Subcutaneous adipose tissue (tissue), 4 donors: ENCODE measurements around the gene KLF11. TPM values are rescaled to one million over a fixed set of nuclear protein-coding genes. Genes with fewer than 3 reads are reported as not detected.

Source experiments
- total RNA-seq, 4 donors: library from RNA; depleted of rRNA; stranded (reverse); fragments of >200 nt; gene quantifications; one replicate each; pipeline ENCODE4 v1.1.0, GENCODE V29; 2016
- TF ChIP-seq, protein P1 (sequence below): fragments of 450-650 bp; IDR thresholded peaks from one replicate; pipeline ENCODE4 v1.5.1; 2016; ENCODE audit warnings: low read depth, mild to moderate bottlenecking, control low read depth, antibody characterized with exemption, moderate library complexity

Gene KLF11
- total RNA-seq, 4 donors from 2014 or later: 24.2 to 47.9 (median 30.6) TPM

DNA sequence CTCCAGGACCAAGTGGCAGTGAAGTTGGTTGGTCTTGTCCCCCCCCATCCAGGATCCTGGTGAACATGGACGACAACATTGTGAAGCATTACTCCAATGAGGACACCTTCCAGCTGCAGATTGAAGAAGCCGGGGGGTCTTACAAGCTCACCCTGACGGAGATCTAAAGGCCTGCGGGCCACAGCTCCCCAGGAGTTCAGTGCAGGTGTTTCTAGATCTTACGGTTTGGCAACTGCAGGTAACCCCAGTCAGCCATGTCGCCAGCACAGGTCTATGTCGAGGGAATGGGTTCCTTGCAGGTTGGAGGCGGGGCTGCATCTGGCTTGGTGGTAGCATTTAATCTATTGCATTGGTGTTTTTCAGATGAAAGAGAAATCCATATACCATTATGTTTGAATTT lies 42.8 kb upstream of the KLF11 start:
- TF ChIP-seq, protein P1, sequence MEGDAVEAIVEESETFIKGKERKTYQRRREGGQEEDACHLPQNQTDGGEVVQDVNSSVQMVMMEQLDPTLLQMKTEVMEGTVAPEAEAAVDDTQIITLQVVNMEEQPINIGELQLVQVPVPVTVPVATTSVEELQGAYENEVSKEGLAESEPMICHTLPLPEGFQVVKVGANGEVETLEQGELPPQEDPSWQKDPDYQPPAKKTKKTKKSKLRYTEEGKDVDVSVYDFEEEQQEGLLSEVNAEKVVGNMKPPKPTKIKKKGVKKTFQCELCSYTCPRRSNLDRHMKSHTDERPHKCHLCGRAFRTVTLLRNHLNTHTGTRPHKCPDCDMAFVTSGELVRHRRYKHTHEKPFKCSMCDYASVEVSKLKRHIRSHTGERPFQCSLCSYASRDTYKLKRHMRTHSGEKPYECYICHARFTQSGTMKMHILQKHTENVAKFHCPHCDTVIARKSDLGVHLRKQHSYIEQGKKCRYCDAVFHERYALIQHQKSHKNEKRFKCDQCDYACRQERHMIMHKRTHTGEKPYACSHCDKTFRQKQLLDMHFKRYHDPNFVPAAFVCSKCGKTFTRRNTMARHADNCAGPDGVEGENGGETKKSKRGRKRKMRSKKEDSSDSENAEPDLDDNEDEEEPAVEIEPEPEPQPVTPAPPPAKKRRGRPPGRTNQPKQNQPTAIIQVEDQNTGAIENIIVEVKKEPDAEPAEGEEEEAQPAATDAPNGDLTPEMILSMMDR: no peak

DNA sequence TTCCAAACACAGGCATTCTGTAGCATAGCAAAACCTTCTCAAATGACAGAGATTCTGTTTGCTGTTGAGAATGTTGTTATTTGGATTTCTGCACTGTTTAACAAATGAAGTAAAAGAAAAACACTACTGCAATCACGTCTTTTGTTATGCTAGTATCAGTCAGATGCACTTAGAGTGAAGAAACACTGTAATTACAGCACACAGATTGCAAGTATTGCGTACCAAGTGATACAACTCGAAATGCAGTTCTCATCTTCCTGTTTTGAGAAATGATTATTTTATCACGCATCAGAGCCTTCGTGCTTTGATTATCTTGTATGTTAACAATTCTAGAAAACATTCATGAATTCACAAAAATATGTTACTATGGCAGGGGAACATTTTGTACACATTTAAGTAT lies 41.8 kb upstream of the KLF11 start:
- TF ChIP-seq, protein P1: no peak

DNA sequence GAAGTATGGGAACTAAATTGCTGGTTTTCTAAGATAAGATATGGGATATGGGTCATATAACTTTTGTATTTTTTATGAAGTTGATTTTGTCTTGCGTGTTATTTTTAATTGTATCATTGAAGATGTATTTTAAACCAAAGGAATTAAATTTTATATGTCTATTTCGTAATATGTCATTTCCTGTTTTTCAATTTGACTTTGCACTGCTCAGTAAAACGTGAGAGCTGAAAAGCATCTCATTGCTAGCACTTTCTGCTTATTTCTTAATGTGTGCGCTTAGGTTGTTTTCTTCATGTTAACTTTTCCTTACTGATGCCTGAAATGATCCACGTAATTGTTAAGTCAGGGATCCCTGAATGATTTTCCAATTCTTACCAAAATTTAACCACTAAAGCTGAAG lies 41.2 kb upstream of the KLF11 start:
- TF ChIP-seq, protein P1: no peak

DNA sequence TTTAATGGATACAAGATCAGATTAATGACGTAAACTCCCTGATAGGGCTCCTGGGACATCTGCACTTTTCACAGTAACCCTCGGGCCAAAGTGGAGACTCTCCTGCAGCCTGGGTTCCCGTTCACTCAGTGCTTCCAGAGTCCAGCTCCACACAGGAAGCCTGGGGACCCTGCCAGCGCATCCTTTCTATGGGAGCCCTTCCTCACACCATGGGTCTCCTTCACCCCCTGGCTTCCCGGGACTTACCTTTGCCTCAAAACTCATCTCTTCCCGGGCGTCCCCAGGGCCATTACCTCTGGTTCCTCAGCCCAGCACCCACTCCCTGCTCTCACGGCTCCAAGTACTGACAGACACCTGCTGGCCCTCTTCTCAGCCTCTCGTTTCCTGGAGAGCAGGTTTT lies 40.7 kb upstream of the KLF11 start:
- TF ChIP-seq, protein P1: no peak

DNA sequence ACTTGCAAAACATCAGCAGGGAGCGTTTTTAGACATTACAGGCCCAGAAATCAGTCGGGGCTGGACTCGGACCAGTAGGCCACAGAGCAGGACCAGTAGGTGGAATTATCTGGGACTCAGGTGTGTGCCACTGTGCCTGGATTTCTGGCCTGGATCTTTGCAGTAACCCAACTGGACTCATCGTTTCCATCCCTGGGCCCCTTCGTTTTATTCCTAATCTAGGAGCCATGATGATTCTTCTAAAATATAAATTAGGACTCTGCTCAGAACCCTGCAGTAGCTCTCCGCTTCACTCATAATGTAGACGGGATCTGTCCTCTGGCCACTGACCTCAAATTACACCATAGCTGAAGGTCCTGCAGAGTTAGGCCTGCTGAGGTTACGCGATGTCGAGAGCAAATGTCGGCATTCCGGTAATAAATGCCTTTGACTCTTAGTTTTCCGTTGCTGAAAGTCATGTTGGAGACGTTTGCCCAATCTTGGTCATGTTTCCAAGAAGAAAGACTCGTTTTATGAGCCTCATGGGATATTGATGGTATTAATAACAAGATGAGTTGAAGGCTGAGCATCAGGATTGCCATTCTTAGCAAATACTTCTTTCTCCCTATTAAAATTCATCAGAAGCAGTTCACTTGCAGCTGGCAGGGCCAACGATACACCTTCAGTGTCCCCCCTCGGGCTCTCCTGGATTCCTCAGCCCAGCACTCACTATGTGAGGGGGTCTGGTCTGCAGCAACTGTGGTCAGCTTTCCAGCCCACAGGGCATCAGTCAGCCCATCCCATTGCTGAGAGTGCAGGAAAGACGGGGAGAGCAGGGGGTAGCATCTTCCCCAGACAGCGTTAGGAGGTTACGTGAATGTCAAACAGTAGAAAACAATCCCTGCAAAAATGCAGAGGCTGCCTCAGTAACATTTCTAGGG lies 39.9 kb upstream of the KLF11 start:
- TF ChIP-seq, protein P1: no peak

DNA sequence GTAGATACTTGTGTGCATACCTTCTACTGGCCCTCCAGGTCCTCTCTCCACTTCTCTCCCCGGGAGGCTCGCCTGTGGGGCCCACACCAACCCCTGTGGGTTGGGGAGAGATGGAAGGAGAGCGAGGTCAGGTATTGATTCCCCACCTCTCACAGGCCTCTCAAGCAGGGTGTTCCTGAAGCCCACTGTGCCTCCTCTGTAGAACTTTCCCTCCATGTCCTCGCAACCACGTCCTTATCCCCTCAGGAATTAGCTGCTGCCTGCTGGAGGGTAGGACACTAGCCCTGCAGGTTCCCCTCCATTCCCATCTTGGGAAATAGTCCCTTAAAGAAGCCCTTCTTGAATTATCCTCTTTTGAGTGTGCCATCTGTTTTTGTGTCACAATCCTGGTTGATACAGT lies 38.9 kb upstream of the KLF11 start:
- TF ChIP-seq, protein P1: no peak

GRCh38 chr2:10004836-10005235 lies 38.5 kb upstream of the KLF11 start:
- TF ChIP-seq, protein P1: no peak
